BE2C (cell line): ENCODE results near the gene MYO1E.
"Not testable (repeated sequence)": the region's sequence is repeated elsewhere in the genome, so short reads cannot be mapped to it uniquely, and the experiment has no call there.

Experiments used
- DNase-seq: peaks from one replicate; pipeline ENCODE4 v3.0.0-alpha.2; 2020
- H3K27me3 ChIP-seq: fragments of 250-450 bp; sonication (Bioruptor Pico); 2 replicates; pipeline ENCODE4 v1.5.1; 2020; ENCODE audit warnings: mild to moderate bottlenecking
- H3K36me3 ChIP-seq: fragments of 250-450 bp; sonication (Bioruptor Pico); 2 replicates; pipeline ENCODE4 v1.5.1; 2020; ENCODE audit warnings: mild to moderate bottlenecking
- H3K4me1 ChIP-seq: fragments of 250-450 bp; sonication (Bioruptor Pico); 2 replicates; pipeline ENCODE4 v1.5.1; 2020
- H3K4me3 ChIP-seq: 2 replicates; pipeline ENCODE4 v1.5.1; 2011; ENCODE audit warnings: low read depth, low read length
- H3K9me3 ChIP-seq: fragments of 250-450 bp; sonication (Bioruptor Pico); 2 replicates; pipeline ENCODE4 v1.5.1; 2020
- TF ChIP-seq, protein P1 (sequence below): IDR thresholded peaks from 2 replicates; pipeline ENCODE4 v1.5.1; 2012; ENCODE audit warnings: mild to moderate bottlenecking, low read depth, low read length

MYO1E gene

DNA sequence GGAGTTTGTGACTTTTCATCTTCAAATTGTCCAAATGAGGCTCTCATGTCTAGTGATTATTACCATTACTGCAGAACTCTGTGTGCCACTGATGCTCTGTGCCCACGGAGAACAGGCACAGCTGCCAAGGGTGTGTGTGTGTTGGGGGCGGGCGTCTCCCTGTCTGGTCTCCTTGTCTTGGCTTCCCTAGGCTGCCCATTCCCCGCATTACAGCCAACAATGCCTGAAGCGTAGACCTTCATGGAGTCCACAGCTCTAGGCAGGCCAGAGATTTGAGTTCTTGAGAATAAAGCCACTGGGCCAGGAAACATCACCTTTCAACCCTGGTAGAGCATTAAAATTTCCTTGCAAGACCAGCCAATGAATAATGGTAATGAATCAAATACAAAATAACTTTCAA lies 225.0 kb downstream of the MYO1E start:
- Histone ChIP-seq H3K4me3 (no peak overlapping the region), H3K36me3 (no peaks in the 10 kb centered on the region), H3K9me3 (no peaks in the 10 kb centered on the region), H3K27me3 (no peaks in the 10 kb centered on the region), H3K4me1 (no peaks in the 10 kb centered on the region)
- no peak for DNase-seq
- TF ChIP-seq, protein P1, sequence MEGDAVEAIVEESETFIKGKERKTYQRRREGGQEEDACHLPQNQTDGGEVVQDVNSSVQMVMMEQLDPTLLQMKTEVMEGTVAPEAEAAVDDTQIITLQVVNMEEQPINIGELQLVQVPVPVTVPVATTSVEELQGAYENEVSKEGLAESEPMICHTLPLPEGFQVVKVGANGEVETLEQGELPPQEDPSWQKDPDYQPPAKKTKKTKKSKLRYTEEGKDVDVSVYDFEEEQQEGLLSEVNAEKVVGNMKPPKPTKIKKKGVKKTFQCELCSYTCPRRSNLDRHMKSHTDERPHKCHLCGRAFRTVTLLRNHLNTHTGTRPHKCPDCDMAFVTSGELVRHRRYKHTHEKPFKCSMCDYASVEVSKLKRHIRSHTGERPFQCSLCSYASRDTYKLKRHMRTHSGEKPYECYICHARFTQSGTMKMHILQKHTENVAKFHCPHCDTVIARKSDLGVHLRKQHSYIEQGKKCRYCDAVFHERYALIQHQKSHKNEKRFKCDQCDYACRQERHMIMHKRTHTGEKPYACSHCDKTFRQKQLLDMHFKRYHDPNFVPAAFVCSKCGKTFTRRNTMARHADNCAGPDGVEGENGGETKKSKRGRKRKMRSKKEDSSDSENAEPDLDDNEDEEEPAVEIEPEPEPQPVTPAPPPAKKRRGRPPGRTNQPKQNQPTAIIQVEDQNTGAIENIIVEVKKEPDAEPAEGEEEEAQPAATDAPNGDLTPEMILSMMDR = no peak

DNA sequence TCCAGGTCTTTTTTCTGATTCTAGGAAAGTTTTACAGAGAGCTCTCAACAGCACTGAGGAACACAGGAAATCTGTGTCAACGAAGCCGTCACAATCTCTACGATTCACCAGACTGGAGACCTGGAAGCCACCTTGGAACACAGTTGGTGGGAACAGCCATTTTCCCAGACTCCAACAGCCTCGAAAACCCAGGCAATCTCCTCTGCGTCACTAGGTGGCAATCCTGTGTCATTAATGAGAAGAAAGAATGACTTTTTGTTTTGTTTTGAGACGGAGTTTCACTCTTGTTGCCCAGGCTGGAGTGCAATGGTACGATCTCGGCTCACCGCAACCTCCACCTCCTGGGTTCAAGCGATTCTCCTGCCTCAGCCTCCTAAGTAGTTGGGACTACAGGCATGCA lies 228.1 kb downstream of the MYO1E start:
- not testable (repeated sequence) for DNase-seq, H3K4me3 ChIP-seq, H3K9me3 ChIP-seq, H3K36me3 ChIP-seq, H3K27me3 ChIP-seq, H3K4me1 ChIP-seq
- TF ChIP-seq, protein P1 = peak; percentile 12; the same call in 1 of the 2 replicates

DNA sequence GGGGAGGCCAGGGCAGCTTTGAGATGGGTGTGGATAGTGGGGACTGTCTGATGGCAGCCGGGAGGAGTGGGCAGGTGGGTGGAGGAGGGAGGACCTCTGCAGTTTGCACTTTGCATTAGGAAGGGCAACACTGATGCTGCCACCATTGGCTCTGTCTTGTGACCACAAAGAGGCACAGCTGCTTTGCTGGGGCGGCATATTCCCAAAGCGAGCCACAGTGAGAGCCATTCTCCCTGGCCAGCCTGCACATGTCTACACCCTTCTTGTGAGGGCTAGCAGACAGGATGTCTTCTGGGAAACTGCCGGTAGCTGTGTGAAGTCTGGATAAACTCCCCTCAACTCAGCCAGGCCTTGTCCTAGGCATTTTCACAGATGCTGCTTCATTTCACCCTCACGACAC lies 229.4 kb downstream of the MYO1E start:
- DNase-seq = no peak
- no peak overlapping the region for H3K4me3 ChIP-seq
- no peaks in the 10 kb centered on the region for H3K36me3 ChIP-seq
- H3K4me1 ChIP-seq = no peaks in the 10 kb centered on the region
- no peaks in the 10 kb centered on the region for H3K9me3 ChIP-seq
- TF ChIP-seq, protein P1 = no peak
- H3K27me3 ChIP-seq = no peaks in the 10 kb centered on the region

DNA sequence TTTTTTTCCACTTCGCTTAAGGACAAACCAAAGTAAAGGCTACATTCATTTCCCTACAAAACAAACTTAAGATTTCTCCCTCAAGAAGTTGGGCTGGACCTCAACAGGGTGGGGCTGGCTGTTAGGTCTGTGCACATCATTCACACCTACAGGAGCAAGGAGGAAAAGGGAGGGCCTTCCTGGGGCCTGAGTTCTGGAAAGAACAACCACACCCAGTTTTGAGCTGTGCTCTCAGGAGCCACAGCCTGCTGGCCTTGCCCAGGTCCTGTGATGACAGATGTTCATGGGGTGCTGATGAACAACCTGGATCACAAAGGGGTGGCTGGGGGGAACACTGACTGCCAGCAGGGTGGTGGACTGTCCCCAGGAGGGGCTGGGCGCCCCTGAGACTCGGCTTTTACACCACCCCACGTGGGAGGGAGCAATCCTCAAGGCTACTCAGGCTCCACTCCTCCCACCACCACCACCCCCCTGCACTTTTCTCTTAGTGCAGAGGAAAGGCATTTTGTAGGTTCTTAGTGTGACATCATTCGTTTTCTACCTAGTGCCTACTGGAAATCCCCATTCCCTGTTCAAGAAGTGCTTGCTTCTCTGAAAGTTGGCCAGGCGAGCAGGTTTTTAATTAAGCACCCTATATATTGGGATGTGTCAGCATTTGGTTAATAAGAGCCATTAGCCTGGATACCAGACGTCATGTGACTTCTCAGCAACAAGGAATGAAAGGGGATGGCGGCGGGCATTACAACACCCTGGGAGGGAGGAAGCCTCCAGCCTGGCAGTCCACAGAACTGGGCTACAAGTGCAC lies 232.0 kb downstream of the MYO1E start:
- H3K27me3 ChIP-seq = no peaks in the 10 kb centered on the region
- H3K4me1 ChIP-seq = no peaks in the 10 kb centered on the region
- no peaks in the 10 kb centered on the region; the same call in none of the 2 replicates for H3K36me3 ChIP-seq
- H3K9me3 ChIP-seq = no peaks in the 10 kb centered on the region
- no peak overlapping the region for H3K4me3 ChIP-seq
- DNase-seq = no peak
- TF ChIP-seq, protein P1 = no peak

DNA sequence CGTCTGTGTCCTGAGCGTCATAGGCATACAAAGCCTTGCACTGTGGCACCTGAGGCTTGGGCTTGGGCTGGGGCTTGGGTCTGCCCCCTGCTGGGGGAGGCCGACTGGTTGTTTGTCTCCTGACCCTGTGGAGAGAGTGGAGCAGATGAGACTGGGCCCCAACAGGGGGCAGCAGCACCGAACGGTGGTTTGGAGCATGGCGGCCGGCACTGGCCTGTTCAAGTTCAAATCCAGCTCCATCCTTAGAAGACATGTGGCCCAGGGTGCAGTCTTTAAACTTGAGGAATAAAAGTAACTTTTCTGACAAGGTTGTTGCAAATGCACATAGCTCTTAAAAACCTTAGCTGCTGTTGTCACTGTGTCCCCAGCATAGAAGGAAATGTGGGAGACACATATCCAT lies 234.4 kb downstream of the MYO1E start:
- DNase-seq = peak; percentile 77
- H3K27me3 ChIP-seq = no peaks in the 10 kb centered on the region
- no peaks in the 10 kb centered on the region for H3K4me1 ChIP-seq
- no peaks in the 10 kb centered on the region for H3K9me3 ChIP-seq
- no peak overlapping the region for H3K4me3 ChIP-seq
- TF ChIP-seq, protein P1 = peak; percentile 87
- peaks cover 10% of the 10 kb centered on the region for H3K36me3 ChIP-seq

DNA sequence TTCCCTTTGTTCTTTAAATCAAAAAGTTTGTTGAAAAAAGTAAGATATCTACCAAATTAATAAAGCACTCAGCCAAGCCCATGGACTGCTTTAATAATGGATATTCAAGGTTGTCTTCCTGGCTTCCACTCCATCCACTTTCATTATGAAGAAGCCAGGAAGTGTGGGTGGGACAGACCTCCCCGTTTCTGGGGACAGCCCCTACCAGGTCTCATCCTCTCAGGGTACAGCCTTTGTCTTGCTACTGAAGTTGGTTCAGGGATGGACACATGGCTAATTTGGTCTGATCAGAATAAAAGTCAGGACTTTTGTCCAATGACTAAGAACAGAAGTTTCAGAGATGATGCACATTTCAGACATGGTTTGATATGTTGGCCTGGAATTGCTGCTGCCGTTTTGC lies 235.1 kb downstream of the MYO1E start:
- no peaks in the 10 kb centered on the region for H3K27me3 ChIP-seq

More for the DNA sequence above, 235.1 kb downstream of the MYO1E start:
- no peaks in the 10 kb centered on the region for H3K4me1 ChIP-seq
- peaks cover 17% of the 10 kb centered on the region for H3K36me3 ChIP-seq
- no peak overlapping the region for H3K4me3 ChIP-seq
- no peak for DNase-seq
- no peaks in the 10 kb centered on the region for H3K9me3 ChIP-seq
- TF ChIP-seq, protein P1 = no peak
